ENCODE measurements around the gene CDK3.
"Not testable (repeated sequence)": the region's sequence is repeated elsewhere in the genome, so short reads cannot be mapped to it uniquely, and the experiment has no call there.

CDK3 gene

GRCh38 chr17:76038050-76038449, 37.4 kb downstream of the CDK3 start:
- no peak overlapping the region for H3K27ac ChIP-seq (ENCODE audit: insufficient read depth, low read length, poor library complexity, severe bottlenecking)
- peaks cover 51% of the 10 kb centered on the region for H3K36me3 ChIP-seq (ENCODE audit: control insufficient read depth, insufficient read depth, low read length)
- H3K4me3 ChIP-seq (ENCODE audit: insufficient read depth, low read depth, low read length, poor library complexity, severe bottlenecking): no peak overlapping the region
- DNase-seq: no peak
- H3K4me1 ChIP-seq (ENCODE audit: control insufficient read depth, insufficient read depth, low read length, poor library complexity, severe bottlenecking): no peaks in the 10 kb centered on the region
- no peaks in the 10 kb centered on the region for H3K9me3 ChIP-seq (ENCODE audit: control insufficient read depth, low read length)
- no peaks in the 10 kb centered on the region for H3K27me3 ChIP-seq (replicated peaks; ENCODE audit: control insufficient read depth, insufficient read depth, low read length, poor library complexity, severe bottlenecking)

GRCh38 chr17:76039121-76039520, 38.5 kb downstream of the CDK3 start:
- no peak for DNase-seq
- H3K4me1 ChIP-seq (ENCODE audit: control insufficient read depth, insufficient read depth, low read length, poor library complexity, severe bottlenecking): no peaks in the 10 kb centered on the region
- H3K4me3 ChIP-seq (ENCODE audit: insufficient read depth, low read depth, low read length, poor library complexity, severe bottlenecking): no peak overlapping the region
- H3K36me3 ChIP-seq (ENCODE audit: control insufficient read depth, insufficient read depth, low read length): peaks cover 61% of the 10 kb centered on the region
- H3K9me3 ChIP-seq (ENCODE audit: control insufficient read depth, low read length): no peaks in the 10 kb centered on the region
- H3K27ac ChIP-seq (ENCODE audit: insufficient read depth, low read length, poor library complexity, severe bottlenecking): no peak overlapping the region
- no peaks in the 10 kb centered on the region for H3K27me3 ChIP-seq (replicated peaks; ENCODE audit: control insufficient read depth, insufficient read depth, low read length, poor library complexity, severe bottlenecking)

- no peak for DNase-seq
- no peak overlapping the region for H3K4me3 ChIP-seq (ENCODE audit: insufficient read depth, low read depth, low read length, poor library complexity, severe bottlenecking)
- H3K27ac ChIP-seq (ENCODE audit: insufficient read depth, low read length, poor library complexity, severe bottlenecking): no peak overlapping the region
- no peaks in the 10 kb centered on the region for H3K27me3 ChIP-seq (replicated peaks; ENCODE audit: control insufficient read depth, insufficient read depth, low read length, poor library complexity, severe bottlenecking)
- no peaks in the 10 kb centered on the region for H3K4me1 ChIP-seq (ENCODE audit: control insufficient read depth, insufficient read depth, low read length, poor library complexity, severe bottlenecking)
- H3K9me3 ChIP-seq (ENCODE audit: control insufficient read depth, low read length): no peaks in the 10 kb centered on the region
- peaks cover 74% of the 10 kb centered on the region for H3K36me3 ChIP-seq (ENCODE audit: control insufficient read depth, insufficient read depth, low read length)
Observed at GRCh38 chr17:76040376-76040775, 39.7 kb downstream of the CDK3 start.

- not testable (repeated sequence) for H3K9me3 ChIP-seq (ENCODE audit: control insufficient read depth, low read length)
Observed at GRCh38 chr17:76042868-76043267, 42.2 kb downstream of the CDK3 start.

GRCh38 chr17:76044475-76045007, 43.9 kb downstream of the CDK3 start:
- not testable (repeated sequence) for H3K27me3 ChIP-seq (replicated peaks; ENCODE audit: control insufficient read depth, insufficient read depth, low read length, poor library complexity, severe bottlenecking); H3K4me1 ChIP-seq (ENCODE audit: control insufficient read depth, insufficient read depth, low read length, poor library complexity, severe bottlenecking); H3K27ac ChIP-seq (ENCODE audit: insufficient read depth, low read length, poor library complexity, severe bottlenecking); H3K4me3 ChIP-seq (ENCODE audit: insufficient read depth, low read depth, low read length, poor library complexity, severe bottlenecking); DNase-seq; H3K9me3 ChIP-seq (ENCODE audit: control insufficient read depth, low read length)
- peaks cover 91% of the 10 kb centered on the region for H3K36me3 ChIP-seq (ENCODE audit: control insufficient read depth, insufficient read depth, low read length)

More at GRCh38 chr17:76042868-76043267, 42.2 kb downstream of the CDK3 start:
- H3K4me3 ChIP-seq (ENCODE audit: insufficient read depth, low read depth, low read length, poor library complexity, severe bottlenecking); DNase-seq; H3K27ac ChIP-seq (ENCODE audit: insufficient read depth, low read length, poor library complexity, severe bottlenecking); H3K4me1 ChIP-seq (ENCODE audit: control insufficient read depth, insufficient read depth, low read length, poor library complexity, severe bottlenecking); H3K27me3 ChIP-seq (replicated peaks; ENCODE audit: control insufficient read depth, insufficient read depth, low read length, poor library complexity, severe bottlenecking): not testable (repeated sequence)
- H3K36me3 ChIP-seq (ENCODE audit: control insufficient read depth, insufficient read depth, low read length): peaks cover 91% of the 10 kb centered on the region

GRCh38 chr17:76046064-76046463, 45.4 kb downstream of the CDK3 start:
- H3K4me1 ChIP-seq (ENCODE audit: control insufficient read depth, insufficient read depth, low read length, poor library complexity, severe bottlenecking): no peaks in the 10 kb centered on the region
- peaks cover 89% of the 10 kb centered on the region for H3K36me3 ChIP-seq (ENCODE audit: control insufficient read depth, insufficient read depth, low read length)
- DNase-seq: no peak

GRCh38 chr17:76048025-76048605, 47.5 kb downstream of the CDK3 start:
- Histone ChIP-seq H3K27me3 (replicated peaks; ENCODE audit: control insufficient read depth, insufficient read depth, low read length, poor library complexity, severe bottlenecking) (no peaks in the 10 kb centered on the region), H3K27ac (ENCODE audit: insufficient read depth, low read length, poor library complexity, severe bottlenecking) (no peak overlapping the region), H3K36me3 (ENCODE audit: control insufficient read depth, insufficient read depth, low read length) (peaks cover 82% of the 10 kb centered on the region), H3K4me3 (ENCODE audit: insufficient read depth, low read depth, low read length, poor library complexity, severe bottlenecking) (no peak overlapping the region), H3K9me3 (ENCODE audit: control insufficient read depth, low read length) (no peaks in the 10 kb centered on the region), H3K4me1 (ENCODE audit: control insufficient read depth, insufficient read depth, low read length, poor library complexity, severe bottlenecking) (no peaks in the 10 kb centered on the region)
- DNase-seq: no peak

More at GRCh38 chr17:76046064-76046463, 45.4 kb downstream of the CDK3 start:
- H3K4me3 ChIP-seq (ENCODE audit: insufficient read depth, low read depth, low read length, poor library complexity, severe bottlenecking): no peak overlapping the region
- no peaks in the 10 kb centered on the region for H3K9me3 ChIP-seq (ENCODE audit: control insufficient read depth, low read length)
- H3K27ac ChIP-seq (ENCODE audit: insufficient read depth, low read length, poor library complexity, severe bottlenecking): no peak overlapping the region
- H3K27me3 ChIP-seq (replicated peaks; ENCODE audit: control insufficient read depth, insufficient read depth, low read length, poor library complexity, severe bottlenecking): no peaks in the 10 kb centered on the region

GRCh38 chr17:76048711-76049110, 48.1 kb downstream of the CDK3 start:
- no peak overlapping the region for H3K4me3 ChIP-seq (ENCODE audit: insufficient read depth, low read depth, low read length, poor library complexity, severe bottlenecking)
- no peak for DNase-seq
- H3K36me3 ChIP-seq (ENCODE audit: control insufficient read depth, insufficient read depth, low read length): peaks cover 81% of the 10 kb centered on the region
- H3K27ac ChIP-seq (ENCODE audit: insufficient read depth, low read length, poor library complexity, severe bottlenecking): no peak overlapping the region
- no peaks in the 10 kb centered on the region for H3K9me3 ChIP-seq (ENCODE audit: control insufficient read depth, low read length)
- no peaks in the 10 kb centered on the region for H3K4me1 ChIP-seq (ENCODE audit: control insufficient read depth, insufficient read depth, low read length, poor library complexity, severe bottlenecking)
- no peaks in the 10 kb centered on the region for H3K27me3 ChIP-seq (replicated peaks; ENCODE audit: control insufficient read depth, insufficient read depth, low read length, poor library complexity, severe bottlenecking)

GRCh38 chr17:76049239-76049638, 48.6 kb downstream of the CDK3 start:
- H3K36me3 ChIP-seq (ENCODE audit: control insufficient read depth, insufficient read depth, low read length): peaks cover 80% of the 10 kb centered on the region
- no peak for DNase-seq
- H3K4me1 ChIP-seq (ENCODE audit: control insufficient read depth, insufficient read depth, low read length, poor library complexity, severe bottlenecking): no peaks in the 10 kb centered on the region
- no peaks in the 10 kb centered on the region for H3K9me3 ChIP-seq (ENCODE audit: control insufficient read depth, low read length)
- H3K27ac ChIP-seq (ENCODE audit: insufficient read depth, low read length, poor library complexity, severe bottlenecking): no peak overlapping the region
- H3K4me3 ChIP-seq (ENCODE audit: insufficient read depth, low read depth, low read length, poor library complexity, severe bottlenecking): no peak overlapping the region
- no peaks in the 10 kb centered on the region for H3K27me3 ChIP-seq (replicated peaks; ENCODE audit: control insufficient read depth, insufficient read depth, low read length, poor library complexity, severe bottlenecking)

GRCh38 chr17:76049836-76050537, 49.3 kb downstream of the CDK3 start:
- no peak for DNase-seq
- H3K27ac ChIP-seq (ENCODE audit: insufficient read depth, low read length, poor library complexity, severe bottlenecking): peak overlapping the region; percentile 7
- H3K4me1 ChIP-seq (ENCODE audit: control insufficient read depth, insufficient read depth, low read length, poor library complexity, severe bottlenecking): no peaks in the 10 kb centered on the region
- no peaks in the 10 kb centered on the region for H3K9me3 ChIP-seq (ENCODE audit: control insufficient read depth, low read length)
- peaks cover 74% of the 10 kb centered on the region for H3K36me3 ChIP-seq (ENCODE audit: control insufficient read depth, insufficient read depth, low read length)
- no peak overlapping the region for H3K4me3 ChIP-seq (ENCODE audit: insufficient read depth, low read depth, low read length, poor library complexity, severe bottlenecking)
- no peaks in the 10 kb centered on the region for H3K27me3 ChIP-seq (replicated peaks; ENCODE audit: control insufficient read depth, insufficient read depth, low read length, poor library complexity, severe bottlenecking)

All from effector memory CD4-positive, alpha-beta T cell (primary cell).